HepG2 (cell line): ENCODE data around the gene BCL2L1. TPM values are rescaled to one million over a fixed set of nuclear protein-coding genes. Genes with fewer than 3 reads are reported as not detected.

Experiments used
- DBP ChIP-seq: sonication (generic); formaldehyde crosslinking; IDR thresholded peaks from 2 replicates; pipeline ENCODE4 v1.4.0; 2020; ENCODE audit warnings: missing genetic modification reagents; ENCODE audit errors: not compliant biosample characterization
- KLF16 ChIP-seq, 2 experiments: sonication (generic) in 1 of 2; formaldehyde crosslinking in 1 of 2; IDR thresholded peaks; 2 replicates each; pipeline versions ENCODE4 v1.6.1 to v1.8.0; 2016 to 2023; ENCODE audit warnings: missing genetic modification reagents in 2 of 2, missing compliant biosample characterization in 1 of 2
- MAF1 ChIP-seq: sonication (generic); formaldehyde crosslinking; IDR thresholded peaks from 2 replicates; pipeline ENCODE4 v1.5.0; 2020; ENCODE audit warnings: missing genetic modification reagents, borderline replicate concordance
- MYC ChIP-seq: sonication (generic); formaldehyde crosslinking; IDR thresholded peaks from 2 replicates; pipeline ENCODE4 v1.9.0; 2021; ENCODE audit warnings: missing genetic modification reagents, borderline replicate concordance
- RAD51 ChIP-seq: fragments of 450-650 bp; IDR thresholded peaks from 2 replicates; pipeline ENCODE4 v1.6.1; 2016; ENCODE audit warnings: borderline replicate concordance
- THAP8 ChIP-seq: sonication (generic); formaldehyde crosslinking; IDR thresholded peaks from 2 replicates; pipeline ENCODE4 v1.5.1; 2020; ENCODE audit warnings: missing genetic modification reagents, mild to moderate bottlenecking, borderline replicate concordance
- ZIK1 ChIP-seq: sonication (generic); formaldehyde crosslinking; IDR thresholded peaks from 2 replicates; pipeline ENCODE4 v1.5.0; 2020; ENCODE audit warnings: mild to moderate bottlenecking, low read depth, missing genetic modification reagents, borderline replicate concordance
- ZNF207 ChIP-seq: fragments of 450-650 bp; IDR thresholded peaks from 2 replicates; pipeline ENCODE4 v1.6.1; 2016; ENCODE audit warnings: antibody characterized with exemption, borderline replicate concordance
- ZNF34 ChIP-seq: sonication (generic); formaldehyde crosslinking; IDR thresholded peaks from 2 replicates; pipeline ENCODE4 v1.4.0; 2020; ENCODE audit warnings: mild to moderate bottlenecking, missing genetic modification reagents, borderline replicate concordance
- ZNF710 ChIP-seq: sonication (generic); formaldehyde crosslinking; IDR thresholded peaks from 2 replicates; pipeline ENCODE4 v1.5.0; 2020; ENCODE audit warnings: mild to moderate bottlenecking, missing genetic modification reagents, borderline replicate concordance
- ZNF720 ChIP-seq: sonication (generic); formaldehyde crosslinking; IDR thresholded peaks from 2 replicates; pipeline ENCODE4 v1.4.0; 2020; ENCODE audit warnings: missing genetic modification reagents
- polyA plus RNA-seq, 8 experiments: library from polyadenylated mRNA; depleted of rRNA in 3 of 8; stranded (reverse) in 7 of 8; unstranded in 1 of 8; fragments of >200 nt; fragmentation: Illumina TruSeq in 4 of 8; extraction: Trizol in 4 of 8; gene quantifications; 2 replicates each; pipeline versions ENCODE4 v1.2.1 to v1.2.3, GENCODE V29; 2011 to 2016; ENCODE audit warnings: low read depth in 4 of 8, missing spikeins in 1 of 8, mixed read lengths in 1 of 8; ENCODE audit not compliant: insufficient read depth in 1 of 8
- total RNA-seq, 5 experiments: library from RNA; depleted of rRNA; stranded (reverse); fragments of >200 nt; fragmentation: Illumina TruSeq; extraction: Trizol; gene quantifications; 2 replicates each; pipeline ENCODE4 v1.2.3, GENCODE V29; 2016; ENCODE audit warnings: low read depth in 1 of 5
- TF ChIP-seq, protein P1 (sequence below): sonication (generic); formaldehyde crosslinking; conservative IDR thresholded peaks from 2 replicates; pipeline ENCODE4 v1.4.0; 2020; ENCODE audit warnings: mild to moderate bottlenecking, missing genetic modification reagents, moderate library complexity
- TF ChIP-seq, protein P2 (sequence below): sonication (generic); IDR thresholded peaks from 2 replicates; pipeline ENCODE4 v1.6.1; 2016; ENCODE audit warnings: low read depth, borderline replicate concordance
- TF ChIP-seq, protein P3 (sequence below): sonication (generic); formaldehyde crosslinking; IDR thresholded peaks from 2 replicates; pipeline ENCODE4 v1.4.0; 2020; ENCODE audit warnings: missing genetic modification reagents
- TF ChIP-seq, protein P4 (sequence below): sonication (generic); formaldehyde crosslinking; IDR thresholded peaks from 2 replicates; pipeline ENCODE4 v1.5.0; 2020; ENCODE audit warnings: mild to moderate bottlenecking, missing genetic modification reagents

BCL2L1 gene
- total and polyA plus RNA-seq, 2 of the 13 experiments (the other 11 are each of a cell fraction or from before 2014, with no cell fraction given), result 164 to 258 TPM

DNA sequence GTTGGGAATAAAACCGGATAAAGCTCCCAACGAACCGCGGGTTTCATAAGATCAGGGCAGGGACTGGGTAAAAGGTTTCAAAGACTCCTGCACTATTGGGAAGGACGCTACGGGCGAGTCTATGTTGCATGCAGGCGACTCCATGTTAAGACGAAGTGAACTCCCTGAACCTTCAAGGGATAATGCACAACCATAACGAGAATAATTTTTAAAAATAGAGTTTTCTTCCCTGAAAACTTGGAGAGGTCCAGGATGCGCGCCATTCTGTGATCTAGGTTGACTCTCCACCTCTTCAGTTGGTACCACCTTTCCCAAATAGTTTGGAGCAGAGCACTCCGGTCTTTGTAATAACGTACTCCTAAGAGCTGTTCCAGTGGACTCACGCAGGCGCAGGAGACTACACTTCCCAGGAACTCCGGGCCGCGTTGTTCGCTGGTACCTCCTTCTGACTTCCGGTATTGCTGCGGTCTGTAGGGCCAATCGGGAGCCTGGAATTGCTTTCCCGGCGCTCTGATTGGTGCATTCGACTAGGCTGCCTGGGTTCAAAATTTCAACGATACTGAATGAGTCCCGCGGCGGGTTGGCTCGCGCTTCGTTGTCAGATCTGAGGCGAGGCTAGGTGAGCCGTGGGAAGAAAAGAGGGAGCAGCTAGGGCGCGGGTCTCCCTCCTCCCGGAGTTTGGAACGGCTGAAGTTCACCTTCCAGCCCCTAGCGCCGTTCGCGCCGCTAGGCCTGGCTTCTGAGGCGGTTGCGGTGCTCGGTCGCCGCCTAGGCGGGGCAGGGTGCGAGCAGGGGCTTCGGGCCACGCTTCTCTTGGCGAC, 16.3 kb upstream of the BCL2L1 start, which contains the start of gene TPX2 (continued):
- TF ChIP-seq, protein P1, sequence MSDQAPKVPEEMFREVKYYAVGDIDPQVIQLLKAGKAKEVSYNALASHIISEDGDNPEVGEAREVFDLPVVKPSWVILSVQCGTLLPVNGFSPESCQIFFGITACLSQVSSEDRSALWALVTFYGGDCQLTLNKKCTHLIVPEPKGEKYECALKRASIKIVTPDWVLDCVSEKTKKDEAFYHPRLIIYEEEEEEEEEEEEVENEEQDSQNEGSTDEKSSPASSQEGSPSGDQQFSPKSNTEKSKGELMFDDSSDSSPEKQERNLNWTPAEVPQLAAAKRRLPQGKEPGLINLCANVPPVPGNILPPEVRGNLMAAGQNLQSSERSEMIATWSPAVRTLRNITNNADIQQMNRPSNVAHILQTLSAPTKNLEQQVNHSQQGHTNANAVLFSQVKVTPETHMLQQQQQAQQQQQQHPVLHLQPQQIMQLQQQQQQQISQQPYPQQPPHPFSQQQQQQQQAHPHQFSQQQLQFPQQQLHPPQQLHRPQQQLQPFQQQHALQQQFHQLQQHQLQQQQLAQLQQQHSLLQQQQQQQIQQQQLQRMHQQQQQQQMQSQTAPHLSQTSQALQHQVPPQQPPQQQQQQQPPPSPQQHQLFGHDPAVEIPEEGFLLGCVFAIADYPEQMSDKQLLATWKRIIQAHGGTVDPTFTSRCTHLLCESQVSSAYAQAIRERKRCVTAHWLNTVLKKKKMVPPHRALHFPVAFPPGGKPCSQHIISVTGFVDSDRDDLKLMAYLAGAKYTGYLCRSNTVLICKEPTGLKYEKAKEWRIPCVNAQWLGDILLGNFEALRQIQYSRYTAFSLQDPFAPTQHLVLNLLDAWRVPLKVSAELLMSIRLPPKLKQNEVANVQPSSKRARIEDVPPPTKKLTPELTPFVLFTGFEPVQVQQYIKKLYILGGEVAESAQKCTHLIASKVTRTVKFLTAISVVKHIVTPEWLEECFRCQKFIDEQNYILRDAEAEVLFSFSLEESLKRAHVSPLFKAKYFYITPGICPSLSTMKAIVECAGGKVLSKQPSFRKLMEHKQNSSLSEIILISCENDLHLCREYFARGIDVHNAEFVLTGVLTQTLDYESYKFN, result peak; percentile 42
- TF ChIP-seq MAF1 (CRISPR knock-in tag) (0 out of 2 replicates have a peak, but pooled peaks have one; percentile 40), ZIK1 (CRISPR knock-in tag) (0 out of 2 replicates have a peak, but pooled peaks have one; percentile 54), THAP8 (CRISPR knock-in tag) (peak; percentile 29; the same call in 1 of the 2 replicates), ZNF34 (0 out of 2 replicates have a peak, but pooled peaks have one; percentile 82), MYC (CRISPR knock-in tag) (peak; percentile 96), ZNF720 (CRISPR knock-in tag) (no peak), ZNF207 (no peak), KLF16 (CRISPR knock-in tag; IDR thresholded peaks at IDR 0.05) (peak in 1 of 2 experiments; percentile 81; a peak in 2 of 4 replicates), RAD51 (no peak), DBP (peak; percentile 81), ZNF710 (peak; percentile 95; the same call in 1 of the 2 replicates)
- TF ChIP-seq, protein P2, sequence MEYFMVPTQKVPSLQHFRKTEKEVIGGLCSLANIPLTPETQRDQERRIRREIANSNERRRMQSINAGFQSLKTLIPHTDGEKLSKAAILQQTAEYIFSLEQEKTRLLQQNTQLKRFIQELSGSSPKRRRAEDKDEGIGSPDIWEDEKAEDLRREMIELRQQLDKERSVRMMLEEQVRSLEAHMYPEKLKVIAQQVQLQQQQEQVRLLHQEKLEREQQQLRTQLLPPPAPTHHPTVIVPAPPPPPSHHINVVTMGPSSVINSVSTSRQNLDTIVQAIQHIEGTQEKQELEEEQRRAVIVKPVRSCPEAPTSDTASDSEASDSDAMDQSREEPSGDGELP, result peak; percentile 26; the same call in 1 of the 2 replicates
- TF ChIP-seq, protein P3, sequence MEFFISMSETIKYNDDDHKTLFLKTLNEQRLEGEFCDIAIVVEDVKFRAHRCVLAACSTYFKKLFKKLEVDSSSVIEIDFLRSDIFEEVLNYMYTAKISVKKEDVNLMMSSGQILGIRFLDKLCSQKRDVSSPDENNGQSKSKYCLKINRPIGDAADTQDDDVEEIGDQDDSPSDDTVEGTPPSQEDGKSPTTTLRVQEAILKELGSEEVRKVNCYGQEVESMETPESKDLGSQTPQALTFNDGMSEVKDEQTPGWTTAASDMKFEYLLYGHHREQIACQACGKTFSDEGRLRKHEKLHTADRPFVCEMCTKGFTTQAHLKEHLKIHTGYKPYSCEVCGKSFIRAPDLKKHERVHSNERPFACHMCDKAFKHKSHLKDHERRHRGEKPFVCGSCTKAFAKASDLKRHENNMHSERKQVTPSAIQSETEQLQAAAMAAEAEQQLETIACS (CRISPR knock-in tag), result no peak; the same call in 1 of the 2 replicates
- TF ChIP-seq, protein P4, sequence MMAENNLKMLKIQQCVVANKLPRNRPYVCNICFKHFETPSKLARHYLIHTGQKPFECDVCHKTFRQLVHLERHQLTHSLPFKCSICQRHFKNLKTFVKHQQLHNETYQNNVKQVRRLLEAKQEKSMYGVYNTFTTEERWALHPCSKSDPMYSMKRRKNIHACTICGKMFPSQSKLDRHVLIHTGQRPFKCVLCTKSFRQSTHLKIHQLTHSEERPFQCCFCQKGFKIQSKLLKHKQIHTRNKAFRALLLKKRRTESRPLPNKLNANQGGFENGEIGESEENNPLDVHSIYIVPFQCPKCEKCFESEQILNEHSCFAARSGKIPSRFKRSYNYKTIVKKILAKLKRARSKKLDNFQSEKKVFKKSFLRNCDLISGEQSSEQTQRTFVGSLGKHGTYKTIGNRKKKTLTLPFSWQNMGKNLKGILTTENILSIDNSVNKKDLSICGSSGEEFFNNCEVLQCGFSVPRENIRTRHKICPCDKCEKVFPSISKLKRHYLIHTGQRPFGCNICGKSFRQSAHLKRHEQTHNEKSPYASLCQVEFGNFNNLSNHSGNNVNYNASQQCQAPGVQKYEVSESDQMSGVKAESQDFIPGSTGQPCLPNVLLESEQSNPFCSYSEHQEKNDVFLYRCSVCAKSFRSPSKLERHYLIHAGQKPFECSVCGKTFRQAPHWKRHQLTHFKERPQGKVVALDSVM, result peak; percentile 67
